PC-9 (cell line): ENCODE data around the gene FGD5. TPM values are rescaled to one million over a fixed set of nuclear protein-coding genes. Genes with fewer than 3 reads are reported as not detected.

Source experiments
- BruUV-seq: library from RNA; stranded (reverse); fragments of 400-500 nt; replicated peaks from 2 replicates; lab custom pipeline; 2021; lab: Mats Ljungman, UMichigan
- CTCF ChIA-PET: fragments of 300-600 bp; sonication (Branson Sonifier 250); formaldehyde crosslinking; loops from one replicate; lab custom pipeline; 2022; ENCODE audit warnings: antibody characterized with exemption; lab: Charles Lee
- POLR2A ChIA-PET: fragments of 300-600 bp; sonication (Branson Sonifier 250); formaldehyde crosslinking; loops from one replicate; lab custom pipeline; 2022; ENCODE audit warnings: antibody characterized with exemption; ENCODE audit not compliant: unreplicated experiment; lab: Charles Lee
- DNase-seq, 2 experiments: peaks; one replicate each; pipeline versions ENCODE4 v3.0.0 to v3.0.0-alpha.2; 2015 to 2022; ENCODE audit warnings: mixed read lengths in 1 of 2
- H2AFZ ChIP-seq: fragments of 200-600 bp; sonication (generic); 2 replicates; pipeline ENCODE4 v1.8.1; 2017; ENCODE audit warnings: antibody characterized with exemption
- H3F3A ChIP-seq: fragments of 200-600 bp; sonication (generic); 2 replicates; pipeline ENCODE4 v1.8.1; 2017; ENCODE audit warnings: antibody characterized with exemption, mild to moderate bottlenecking, low read depth; ENCODE audit not compliant: insufficient read depth
- H3K27ac ChIP-seq: fragments of 200-600 bp; sonication (generic); 2 replicates; pipeline ENCODE4 v1.6.1; 2016; ENCODE audit warnings: mixed run types
- H3K27me3 ChIP-seq: fragments of 200-600 bp; sonication (generic); 2 replicates; pipeline ENCODE4 v1.6.1; 2016; ENCODE audit warnings: low read depth, mixed run types; ENCODE audit not compliant: insufficient read depth
- H3K36me3 ChIP-seq: fragments of 200-600 bp; sonication (generic); 2 replicates; pipeline ENCODE4 v1.6.1; 2016; ENCODE audit warnings: low read depth, mixed run types
- H3K4me1 ChIP-seq: fragments of 200-600 bp; sonication (generic); replicated peaks from 2 replicates; pipeline ENCODE4 v1.6.1; 2016; ENCODE audit warnings: mixed run types; ENCODE audit not compliant: insufficient read depth
- H3K4me2 ChIP-seq: fragments of 200-600 bp; sonication (generic); 2 replicates; pipeline ENCODE4 v1.6.1; 2017; ENCODE audit warnings: mixed run types
- H3K4me3 ChIP-seq: fragments of 200-600 bp; sonication (generic); 2 replicates; pipeline ENCODE4 v1.6.1; 2016; ENCODE audit warnings: mixed run types
- H3K79me2 ChIP-seq: fragments of 200-600 bp; sonication (generic); 2 replicates; pipeline ENCODE4 v1.6.1; 2017; ENCODE audit warnings: low read depth, mixed run types
- H3K9me2 ChIP-seq: fragments of 200-600 bp; sonication (generic); 2 replicates; pipeline ENCODE4 v1.8.1; 2017; ENCODE audit warnings: mild to moderate bottlenecking; ENCODE audit not compliant: insufficient read depth
- H3K9me3 ChIP-seq: fragments of 200-600 bp; sonication (generic); 2 replicates; pipeline ENCODE4 v1.8.1; 2016; ENCODE audit warnings: low read depth; ENCODE audit not compliant: insufficient read depth
- H4K20me1 ChIP-seq: fragments of 200-600 bp; sonication (generic); 2 replicates; pipeline ENCODE4 v1.8.1; 2017; ENCODE audit not compliant: insufficient read depth
- CTCF ChIP-seq: fragments of 200-600 bp; sonication (generic); conservative IDR thresholded peaks from 2 replicates; pipeline ENCODE4 v1.6.1; 2017; ENCODE audit warnings: mixed run types, antibody characterized with exemption, mild to moderate bottlenecking, moderate library complexity
- EZH2 ChIP-seq: fragments of 200-600 bp; sonication (generic); IDR thresholded peaks from 2 replicates; pipeline ENCODE4 v1.8.0; 2017; ENCODE audit warnings: antibody characterized with exemption, low read depth
- intact Hi-C: fragments of 100-400 bp; cut with micrococcal nuclease; formaldehyde crosslinking; loops from one replicate; pipeline ENCODE4 v1.10.0; 2022; ENCODE audit not compliant: unreplicated experiment
- total RNA-seq: library from RNA; stranded (reverse); gene quantifications from 2 replicates; pipeline ENCODE4 v1.2.3, GENCODE V29; 2021

Gene FGD5
- total RNA-seq, 1 experiment from 2014 or later: not detected

- no peak for DNase-seq
- no peaks in the 10 kb centered on the region for H3K27me3 ChIP-seq
- H3K9me2 ChIP-seq: no peaks in the 10 kb centered on the region
- ChIA-PET CTCF (no interaction called here), POLR2A (no interaction called here)
- H3K79me2 ChIP-seq: peaks cover 33% of the 10 kb centered on the region
- H3K27ac ChIP-seq: no peak overlapping the region
- intact Hi-C loops: no loop called here
- BruUV-seq: no TSS peak
- no peak overlapping the region for H2AFZ ChIP-seq
- peaks cover 14% of the 10 kb centered on the region for H3F3A ChIP-seq
- H3K4me2 ChIP-seq: no peak overlapping the region
- H3K4me1 ChIP-seq: peaks cover 12% of the 10 kb centered on the region; the same call in 1 of the 2 replicates
- peaks cover 19% of the 10 kb centered on the region; the same call in 1 of the 2 replicates for H4K20me1 ChIP-seq
- H3K4me3 ChIP-seq: no peak overlapping the region
- no peak for TF ChIP-seq EZH2
- peaks cover 11% of the 10 kb centered on the region; the same call in 1 of the 2 replicates for H3K36me3 ChIP-seq
- H3K9me3 ChIP-seq: no peaks in the 10 kb centered on the region
These were observed 123.1 kb downstream of the FGD5 start for GRCh38 chr3:14941871-14942270.

- Histone ChIP-seq H4K20me1 (peaks cover 19% of the 10 kb centered on the region; the same call in 1 of the 2 replicates), H3K36me3 (peaks cover 11% of the 10 kb centered on the region; the same call in 1 of the 2 replicates), H3K4me2 (no peak overlapping the region), H3F3A (peaks cover 18% of the 10 kb centered on the region), H3K27me3 (no peaks in the 10 kb centered on the region), H3K79me2 (peaks cover 36% of the 10 kb centered on the region), H3K9me2 (no peaks in the 10 kb centered on the region), H3K4me3 (no peak overlapping the region), H2AFZ (no peak overlapping the region), H3K27ac (no peak overlapping the region), H3K9me3 (no peaks in the 10 kb centered on the region), H3K4me1 (peaks cover 12% of the 10 kb centered on the region; the same call in 1 of the 2 replicates)
- BruUV-seq: no TSS peak
- intact Hi-C loops: no loop called here
- DNase-seq: no peak
- CTCF ChIA-PET: no interaction called here
- no peak for TF ChIP-seq EZH2
- TF ChIP-seq CTCF: no peak
- POLR2A ChIA-PET: interaction anchor here (0.6 kb wide), 1 partner anchor 292 kb away, joined by 3 read pairs; the partner anchor contains the start of gene CCDC174
These were observed 124.3 kb downstream of the FGD5 start for GRCh38 chr3:14943042-14943441.

GRCh38 chr3:14946236-14946635 lies 127.5 kb downstream of the FGD5 start:
- no TSS peak for BruUV-seq
- TF ChIP-seq CTCF: no peak
- H3K27me3 ChIP-seq: no peaks in the 10 kb centered on the region

More at GRCh38 chr3:14946236-14946635, 127.5 kb downstream of the FGD5 start:
- peak overlapping the region; percentile 95 for H3K4me2 ChIP-seq
- H3K4me1 ChIP-seq: peaks cover 20% of the 10 kb centered on the region; the same call in 1 of the 2 replicates
- peak overlapping the region; percentile 97 for H3K27ac ChIP-seq
- H3F3A ChIP-seq: peaks cover 20% of the 10 kb centered on the region
- H3K9me3 ChIP-seq: no peaks in the 10 kb centered on the region
- DNase-seq: no peak
- H2AFZ ChIP-seq: no peak overlapping the region
- peak overlapping the region; percentile 99 for H3K4me3 ChIP-seq
- H3K36me3 ChIP-seq: peaks cover 15% of the 10 kb centered on the region
- ChIA-PET CTCF (no interaction called here), POLR2A (interaction anchor here (0.6 to 0.7 kb wide), 2 partner anchors 11 to 44 kb away, joined by 3 to 8 read pairs; no protein-coding TSS in a partner anchor)
- intact Hi-C loops: loop anchor here (5.0 kb wide), 2 partner anchors 46 to 121 kb away; partner anchors contain the start of gene MRPS25
- peaks cover 63% of the 10 kb centered on the region for H3K79me2 ChIP-seq
- H3K9me2 ChIP-seq: no peaks in the 10 kb centered on the region
- H4K20me1 ChIP-seq: peaks cover 19% of the 10 kb centered on the region; the same call in 1 of the 2 replicates
